OCI-LY3 (cell line): ENCODE data around the gene ADPRS.

Experiments used
- CTCF ChIP-seq: fragments of 200-600, 300-600 bp; sonication (generic); IDR thresholded peaks from 2 replicates; pipeline ENCODE4 v1.5.1; 2014; ENCODE audit warnings: antibody characterized with exemption, low read length, low read depth
- EZH2phosphoT487 ChIP-seq: fragments of 200-600 bp; shearing (Covaris generic); IDR thresholded peaks from 2 replicates; pipeline ENCODE4 v1.6.1; 2018; ENCODE audit warnings: antibody characterized with exemption, mixed run types, low read depth

- TF ChIP-seq CTCF, result no peak
- TF ChIP-seq EZH2phosphoT487, result no peak
Observed at GRCh38 chr1:36089393-36090121, 865 bp downstream of the ADPRS start.
